SU-DHL-6 (cell line): ENCODE results near the gene TENT4A.

Experiments
- H2AFZ ChIP-seq: fragments of 200-600 bp; sonication (generic); 2 replicates; pipeline ENCODE4 v1.6.1; 2014; ENCODE audit warnings: low read depth, mild to moderate bottlenecking, moderate library complexity, mixed read lengths, antibody characterized with exemption, low read length; ENCODE audit not compliant: severe bottlenecking
- H3F3A ChIP-seq: fragments of 200-600 bp; shearing (Covaris generic); 2 replicates; pipeline ENCODE4 v1.6.0; 2016; ENCODE audit warnings: antibody characterized with exemption, mild to moderate bottlenecking; ENCODE audit not compliant: insufficient read depth
- H3K27ac ChIP-seq: fragments of 200-600 bp; sonication (generic); 2 replicates; pipeline ENCODE4 v1.5.1; 2016; ENCODE audit warnings: low read depth, mild to moderate bottlenecking, low read length, moderate library complexity, mixed read lengths
- H3K27me3 ChIP-seq: fragments of 200-600 bp; sonication (generic), shearing (Covaris generic); 2 replicates; pipeline ENCODE4 v1.6.0; 2014; ENCODE audit warnings: mild to moderate bottlenecking, low read length
- H3K36me3 ChIP-seq: fragments of 200-600 bp; sonication (generic); 2 replicates; pipeline ENCODE4 v1.6.1; 2014; ENCODE audit warnings: mild to moderate bottlenecking, low read length, mixed read lengths
- H3K4me2 ChIP-seq: fragments of 300-600, 200-600 bp; shearing (Covaris generic), sonication (generic); 2 replicates; pipeline ENCODE4 v1.6.0; 2014; ENCODE audit warnings: low read length, low read depth, mild to moderate bottlenecking; ENCODE audit not compliant: poor library complexity, severe bottlenecking
- H3K4me3 ChIP-seq: fragments of 200-600 bp; sonication (generic); 2 replicates; pipeline ENCODE4 v1.5.1; 2014; ENCODE audit warnings: antibody characterized with exemption, low read length, mild to moderate bottlenecking, mixed read lengths; ENCODE audit not compliant: insufficient read depth, poor library complexity, severe bottlenecking
- H3K79me2 ChIP-seq: fragments of 200-600 bp; sonication (generic); 2 replicates; pipeline ENCODE4 v1.6.1; 2014; ENCODE audit warnings: mild to moderate bottlenecking, low read length, moderate library complexity; ENCODE audit not compliant: insufficient read depth
- H3K9ac ChIP-seq: fragments of 200-600 bp; sonication (generic); 2 replicates; pipeline ENCODE4 v1.7.0; 2014; ENCODE audit warnings: mild to moderate bottlenecking, low read length
- H3K9me2 ChIP-seq: fragments of 200-600 bp; sonication (generic); replicated peaks from 2 replicates; pipeline ENCODE4 v1.6.1; 2014; ENCODE audit warnings: low read length; ENCODE audit not compliant: insufficient read depth
- H3K9me3 ChIP-seq: fragments of 200-600 bp; sonication (generic); 2 replicates; pipeline ENCODE4 v1.6.1; 2014; ENCODE audit warnings: low read length, mixed read lengths; ENCODE audit not compliant: insufficient read depth
- H4K20me1 ChIP-seq: fragments of 200-600 bp; sonication (generic); 2 replicates; pipeline ENCODE4 v1.6.1; 2014; ENCODE audit warnings: low read depth, mild to moderate bottlenecking, antibody characterized with exemption, low read length, moderate library complexity, mixed read lengths
- EZH2phosphoT487 ChIP-seq: fragments of 200-600 bp; sonication (generic), shearing (Covaris generic); conservative IDR thresholded peaks from 2 replicates; pipeline ENCODE4 v1.6.1; 2018; ENCODE audit warnings: mild to moderate bottlenecking, antibody characterized with exemption, low read length, moderate library complexity, mixed read lengths
- TF ChIP-seq, protein P1 (sequence below): fragments of 200-600 bp; sonication (generic); IDR thresholded peaks from one replicate; pipeline ENCODE4 v1.5.1; 2017; ENCODE audit warnings: antibody characterized with exemption, mild to moderate bottlenecking, low read length, moderate library complexity; ENCODE audit not compliant: insufficient read depth, poor library complexity, severe bottlenecking

Gene TENT4A

DNA sequence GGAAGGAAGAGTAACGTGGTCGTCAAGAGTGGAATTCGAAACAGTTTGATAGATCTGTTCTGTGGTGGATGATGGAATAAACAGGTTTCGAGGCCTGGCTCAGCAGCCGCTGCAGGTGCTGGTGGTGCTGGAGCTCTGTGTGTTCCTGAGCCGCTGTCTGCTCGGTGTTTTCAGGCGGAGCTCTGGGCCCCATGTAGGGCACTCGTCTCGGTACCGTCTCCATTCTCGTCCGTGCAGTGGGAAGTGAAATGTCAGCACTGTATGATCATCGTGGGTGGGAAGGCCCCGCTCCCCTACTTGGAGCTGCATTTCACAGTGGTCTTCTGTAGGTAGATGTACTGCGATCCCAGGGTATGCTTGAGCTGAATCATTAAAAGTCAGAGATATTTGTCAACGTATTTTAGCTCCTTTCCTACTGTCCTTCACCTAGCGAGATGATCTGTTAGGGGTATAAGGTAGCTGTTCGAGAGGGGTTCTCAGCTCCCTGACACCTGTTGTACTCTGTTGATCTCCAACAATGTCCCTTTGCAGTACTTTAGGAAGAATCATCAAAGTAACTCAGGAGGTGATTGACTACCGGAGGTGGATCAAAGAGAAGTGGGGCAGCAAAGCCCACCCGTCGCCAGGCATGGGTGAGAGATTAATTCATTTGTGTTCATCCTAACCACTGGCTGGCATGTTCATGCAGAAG, 35.9 kb downstream of the TENT4A start:
- Histone ChIP-seq H3K27me3 (no peaks in the 10 kb centered on the region), H3K27ac (no peak overlapping the region), H4K20me1 (no peaks in the 10 kb centered on the region; the same call in 1 of the 2 replicates), H3K9ac (no peak overlapping the region), H3K36me3 (peaks cover 49% of the 10 kb centered on the region), H3F3A (peaks cover 3% of the 10 kb centered on the region; the same call in 1 of the 2 replicates), H3K9me2 (no peaks in the 10 kb centered on the region), H2AFZ (no peak overlapping the region), H3K4me2 (no peak overlapping the region), H3K9me3 (no peaks in the 10 kb centered on the region), H3K4me3 (no peak overlapping the region), H3K79me2 (peaks cover 37% of the 10 kb centered on the region)
- TF ChIP-seq, protein P1, sequence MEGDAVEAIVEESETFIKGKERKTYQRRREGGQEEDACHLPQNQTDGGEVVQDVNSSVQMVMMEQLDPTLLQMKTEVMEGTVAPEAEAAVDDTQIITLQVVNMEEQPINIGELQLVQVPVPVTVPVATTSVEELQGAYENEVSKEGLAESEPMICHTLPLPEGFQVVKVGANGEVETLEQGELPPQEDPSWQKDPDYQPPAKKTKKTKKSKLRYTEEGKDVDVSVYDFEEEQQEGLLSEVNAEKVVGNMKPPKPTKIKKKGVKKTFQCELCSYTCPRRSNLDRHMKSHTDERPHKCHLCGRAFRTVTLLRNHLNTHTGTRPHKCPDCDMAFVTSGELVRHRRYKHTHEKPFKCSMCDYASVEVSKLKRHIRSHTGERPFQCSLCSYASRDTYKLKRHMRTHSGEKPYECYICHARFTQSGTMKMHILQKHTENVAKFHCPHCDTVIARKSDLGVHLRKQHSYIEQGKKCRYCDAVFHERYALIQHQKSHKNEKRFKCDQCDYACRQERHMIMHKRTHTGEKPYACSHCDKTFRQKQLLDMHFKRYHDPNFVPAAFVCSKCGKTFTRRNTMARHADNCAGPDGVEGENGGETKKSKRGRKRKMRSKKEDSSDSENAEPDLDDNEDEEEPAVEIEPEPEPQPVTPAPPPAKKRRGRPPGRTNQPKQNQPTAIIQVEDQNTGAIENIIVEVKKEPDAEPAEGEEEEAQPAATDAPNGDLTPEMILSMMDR = no peak

DNA sequence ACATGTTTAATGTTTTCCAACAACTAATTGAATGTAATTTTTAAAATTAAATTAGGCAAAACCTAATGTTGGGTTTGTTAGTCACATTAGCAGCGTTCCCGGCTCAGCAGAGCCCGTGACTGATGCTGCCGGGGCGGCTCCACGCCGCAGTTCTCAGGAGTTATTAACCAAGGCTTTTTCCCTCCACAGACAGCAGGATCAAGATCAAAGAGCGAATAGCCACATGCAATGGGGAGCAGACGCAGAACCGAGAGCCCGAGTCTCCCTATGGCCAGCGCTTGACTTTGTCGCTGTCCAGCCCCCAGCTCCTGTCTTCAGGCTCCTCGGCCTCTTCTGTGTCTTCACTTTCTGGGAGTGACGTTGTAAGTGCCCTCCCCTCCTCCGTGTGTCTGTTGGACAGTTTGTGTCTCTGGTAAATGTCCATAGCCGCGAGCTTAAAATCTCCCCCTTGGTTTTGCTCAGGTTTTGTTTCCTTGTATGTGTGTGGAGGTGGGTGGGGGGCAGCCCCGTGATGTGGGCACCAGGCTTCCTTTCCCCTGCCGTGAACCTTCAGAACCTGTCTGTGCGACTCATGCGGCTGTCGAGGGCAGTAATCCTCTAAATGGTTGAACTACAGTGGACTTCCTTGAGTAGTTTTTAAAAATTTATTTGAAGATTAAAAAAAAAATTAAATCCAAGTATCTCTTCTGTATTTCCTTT, 37.1 kb downstream of the TENT4A start:
- H3F3A ChIP-seq = no peaks in the 10 kb centered on the region
- TF ChIP-seq, protein P1 = no peak
- H2AFZ ChIP-seq = no peak overlapping the region
- no peaks in the 10 kb centered on the region for H3K27me3 ChIP-seq
- no peak overlapping the region for H3K27ac ChIP-seq
- peaks cover 45% of the 10 kb centered on the region for H3K36me3 ChIP-seq
- no peaks in the 10 kb centered on the region for H3K9me2 ChIP-seq
- peaks cover 37% of the 10 kb centered on the region for H3K79me2 ChIP-seq
- no peaks in the 10 kb centered on the region; the same call in 1 of the 2 replicates for H4K20me1 ChIP-seq
- H3K9me3 ChIP-seq = no peaks in the 10 kb centered on the region
- no peak overlapping the region for H3K4me3 ChIP-seq
- H3K4me2 ChIP-seq = no peak overlapping the region
- no peak overlapping the region for H3K9ac ChIP-seq

DNA sequence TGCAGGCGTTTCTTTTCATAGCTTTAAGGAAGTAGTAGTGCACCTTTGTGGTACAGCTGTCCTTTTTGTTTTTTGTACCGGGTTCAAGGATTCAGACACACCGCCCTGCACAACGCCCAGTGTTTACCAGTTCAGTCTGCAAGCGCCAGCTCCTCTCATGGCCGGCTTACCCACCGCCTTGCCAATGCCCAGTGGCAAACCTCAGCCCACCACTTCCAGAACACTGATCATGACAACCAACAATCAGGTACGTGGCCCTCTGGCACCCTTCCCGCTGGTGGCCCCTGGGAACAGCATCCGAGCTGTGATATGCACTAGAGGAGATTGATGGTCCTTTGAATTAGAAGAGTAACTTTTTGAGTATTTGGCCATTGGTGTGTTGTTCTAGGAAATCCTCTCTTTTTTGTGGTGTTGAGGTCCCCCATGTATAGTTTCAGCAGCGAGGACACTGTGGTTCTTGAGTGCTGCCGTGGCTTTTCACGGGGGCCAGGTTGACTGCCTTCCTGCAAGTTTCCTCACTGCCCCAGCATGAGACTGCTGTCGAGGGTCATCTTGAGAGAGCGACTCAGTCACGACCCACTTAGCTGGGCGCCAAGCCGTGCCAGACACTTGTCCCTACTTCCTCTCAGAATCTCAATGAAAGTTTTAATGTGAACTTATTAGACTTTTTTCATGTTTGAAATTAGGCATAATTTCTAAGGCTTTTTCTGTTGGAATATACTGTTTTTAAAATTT, 37.9 kb downstream of the TENT4A start:
- peaks cover 50% of the 10 kb centered on the region for H3K36me3 ChIP-seq
- H3K79me2 ChIP-seq = peaks cover 31% of the 10 kb centered on the region

More for the DNA sequence above, 37.9 kb downstream of the TENT4A start:
- Histone ChIP-seq H3K27me3 (no peaks in the 10 kb centered on the region), H3F3A (no peaks in the 10 kb centered on the region), H3K9me2 (no peaks in the 10 kb centered on the region), H3K9ac (no peak overlapping the region), H3K4me2 (no peak overlapping the region), H3K4me3 (no peak overlapping the region), H4K20me1 (no peaks in the 10 kb centered on the region; the same call in 1 of the 2 replicates), H3K27ac (no peak overlapping the region), H2AFZ (no peak overlapping the region), H3K9me3 (no peaks in the 10 kb centered on the region)
- TF ChIP-seq, protein P1 = no peak
- TF ChIP-seq EZH2phosphoT487 = no peak
